Epithelial cell of umbilical artery (primary cell): ENCODE measurements around the gene DOCK2. TPM values are rescaled to one million over a fixed set of nuclear protein-coding genes. Genes with fewer than 3 reads are reported as not detected.

Experiments used
- total RNA-seq: library from RNA; depleted of rRNA; stranded (reverse); fragments of >200 nt; gene quantifications from 2 replicates; pipeline ENCODE4 v1.2.3, GENCODE V29; 2014

Gene DOCK2
- total RNA-seq, result 0.65 and 0.91 TPM in 2 replicates

DNA sequence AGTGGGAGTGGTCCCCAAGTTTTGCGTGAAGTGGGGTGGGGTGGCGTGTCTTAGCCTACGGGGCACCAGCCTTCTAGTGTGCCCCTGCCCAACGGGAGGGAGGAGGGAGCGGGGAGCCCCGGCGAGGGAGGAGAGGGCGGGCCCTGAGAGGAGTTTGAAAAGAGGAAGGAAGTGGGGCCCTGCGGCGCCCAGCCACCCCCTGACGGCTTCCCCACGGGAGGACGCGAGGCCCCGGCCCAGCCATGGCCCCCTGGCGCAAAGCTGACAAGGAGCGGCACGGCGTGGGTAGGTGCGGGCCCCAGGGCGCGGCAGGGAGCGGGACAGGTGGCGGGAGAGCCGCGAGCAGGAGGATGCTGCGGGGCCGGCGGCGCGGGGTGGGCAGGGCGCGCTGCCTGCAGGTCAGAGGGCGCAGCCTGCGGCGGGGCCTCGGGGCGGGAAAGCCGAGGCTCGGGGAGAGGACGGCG is at the start of gene DOCK2:
Gene DOCK2 (plus strand): TSS at position 191 of the 464 bp plus-strand sequence. CDS start 52 bp downstream, at position 243.

DNA sequence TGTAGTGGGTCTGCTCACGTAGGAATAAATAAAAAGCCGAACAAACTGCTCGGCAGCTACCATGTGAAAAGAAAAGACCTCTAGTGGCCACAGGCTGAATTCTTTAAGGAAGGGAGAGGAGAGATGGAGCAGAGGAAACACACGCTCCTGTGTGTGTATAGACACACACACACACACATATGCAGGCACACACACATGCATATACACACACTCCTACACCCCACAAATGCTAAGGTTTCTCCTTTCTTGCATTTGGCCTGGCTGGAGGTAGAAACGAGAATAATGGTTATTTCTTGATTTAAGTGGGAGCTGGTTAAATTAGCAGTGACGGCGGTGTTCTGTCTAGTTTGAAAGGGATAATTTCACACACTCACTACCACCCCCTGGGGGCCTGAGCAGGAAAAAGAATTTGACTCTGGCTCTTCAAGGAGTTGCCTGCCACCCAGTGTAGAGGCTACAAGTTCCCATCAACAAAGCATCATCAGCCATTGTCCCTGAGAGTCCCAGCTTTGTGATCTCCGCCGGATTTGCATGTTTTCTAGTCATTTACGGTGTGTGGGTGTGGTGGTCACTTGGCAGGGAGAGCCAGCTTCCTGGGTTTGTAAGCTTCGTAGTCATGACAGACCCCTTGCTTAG is 343.5 kb downstream of the DOCK2 start, which contains the start of gene INSYN2B:
Gene INSYN2B (minus strand): TSS at position 78 of the 636 bp plus-strand sequence. CDS start 96,597 bp downstream, outside the sequence.

DNA sequence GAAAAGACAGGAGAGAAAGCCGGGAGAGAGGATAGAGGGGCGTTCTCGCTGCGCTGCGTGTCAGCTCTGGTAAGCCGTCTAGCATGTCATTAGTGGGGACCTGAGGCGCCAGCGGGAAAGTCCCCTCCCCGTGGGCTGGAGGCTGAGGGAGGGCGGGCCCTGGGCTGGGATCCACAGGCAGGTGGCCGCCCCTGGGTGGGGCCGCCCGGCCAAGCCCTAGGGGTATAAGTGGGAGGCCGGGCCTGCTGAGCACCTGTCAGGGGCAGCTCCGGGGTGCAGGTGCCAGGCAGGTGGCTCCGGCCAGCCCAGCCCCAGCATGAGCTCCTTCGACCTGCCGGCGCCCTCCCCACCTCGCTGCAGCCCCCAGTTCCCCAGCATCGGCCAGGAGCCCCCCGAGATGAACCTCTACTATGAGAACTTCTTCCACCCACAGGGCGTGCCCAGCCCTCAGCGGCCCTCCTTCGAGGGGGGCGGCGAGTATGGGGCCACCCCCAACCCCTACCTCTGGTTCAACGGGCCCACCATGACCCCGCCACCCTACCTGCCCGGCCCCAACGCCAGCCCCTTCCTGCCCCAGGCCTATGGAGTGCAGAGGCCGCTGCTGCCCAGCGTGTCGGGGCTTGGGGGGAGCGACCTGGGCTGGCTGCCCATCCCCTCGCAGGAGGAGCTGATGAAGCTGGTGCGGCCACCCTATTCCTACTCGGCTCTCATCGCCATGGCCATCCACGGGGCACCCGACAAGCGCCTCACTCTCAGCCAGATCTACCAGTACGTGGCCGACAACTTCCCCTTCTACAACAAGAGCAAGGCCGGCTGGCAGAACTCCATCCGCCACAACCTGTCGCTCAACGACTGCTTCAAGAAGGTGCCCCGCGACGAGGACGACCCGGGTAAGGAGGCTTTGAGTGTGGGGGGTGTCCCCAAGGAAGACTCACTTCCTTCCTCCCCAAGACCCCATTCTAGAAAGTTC is 468.9 kb downstream of the DOCK2 start, which contains the start of gene FOXI1:
Gene FOXI1 (plus strand): TSS at position 256 of the 970 bp plus-strand sequence. CDS start 61 bp downstream, at position 317.

Other genes starting within 250 kb of the DOCK2 start
- gene SPDL1, start 53.5 kb upstream of the DOCK2 start, total RNA-seq, result 30.2 and 55.8 TPM in 2 replicates